Right lobe of liver (tissue), 6 donors: ENCODE measurements around the gene RAB31. TPM values are rescaled to one million over a fixed set of nuclear protein-coding genes. Genes with fewer than 3 reads are reported as not detected.

Experiments used
- ATAC-seq, 4 donors: fragments of 200-7000 bp; cut with Tn5 transposase; one replicate each; pipeline ENCODE4 v1.9.1; 2020; ENCODE audit warnings: mild to moderate bottlenecking in 4 of 4, moderate library complexity in 4 of 4
- DNase-seq, 3 donors: peaks; one replicate each; pipeline ENCODE4 v3.0.0-alpha.2; 2020
- H3K27ac ChIP-seq, 3 donors: fragments of 200-600 bp; one replicate each; pipeline ENCODE4 v1.8.0; 2022
- H3K27me3 ChIP-seq, 2 donors: fragments of 200-600 bp; one replicate each; pipeline ENCODE4 v1.8.0; 2022
- H3K36me3 ChIP-seq, 4 donors: fragments of 200-600 bp; sonication (generic) in 1 of 4; one replicate each; pipeline versions ENCODE4 v1.5.1 to v1.8.0; 2017 to 2022; ENCODE audit warnings: control low read depth in 1 of 4
- H3K4me1 ChIP-seq, 4 donors: fragments of 200-600 bp; sonication (generic) in 1 of 4; one replicate each; pipeline versions ENCODE4 v1.5.1 to v1.8.0; 2017 to 2022; ENCODE audit warnings: control low read depth in 1 of 4
- H3K4me3 ChIP-seq, 3 donors: fragments of 200-600 bp; one replicate each; pipeline ENCODE4 v1.8.0; 2022
- H3K9me3 ChIP-seq, 4 donors: fragments of 200-600 bp; sonication (generic) in 1 of 4; one replicate each; pipeline versions ENCODE4 v1.5.1 to v1.8.0; 2017 to 2022; ENCODE audit warnings: control low read depth in 1 of 4
- POLR2A ChIP-seq: fragments of 450-650 bp; IDR thresholded peaks from one replicate; pipeline ENCODE4 v1.6.1; 2017; ENCODE audit warnings: antibody characterized with exemption, mild to moderate bottlenecking
- WGBS: methylation state at CpG from one replicate; pipeline ENCODE4 v1.1.6; 2018; ENCODE audit warnings: low coverage, low lambda C conversion rate; ENCODE audit not compliant: insufficient coverage; ENCODE audit errors: missing lambda C conversion rate; 5-methylcytosine and 5-hydroxymethylcytosine counted together
- intact Hi-C, 2 donors: fragments of 100-400 bp; cut with DNase I; formaldehyde crosslinking; loops; one replicate each; pipeline versions ENCODE4 v1.11.2 to v1.14.1; 2022
- total RNA-seq, 6 experiments: library from RNA; depleted of rRNA in 2 of 6; stranded (reverse); fragments of >200 nt in 2 of 6; fragmentation: NEBNext Ultra II Directional in 3 of 6; extraction: Animal tissue kit (Norgen Biotek cat#: 25700) in 3 of 6; gene quantifications; one replicate each; pipeline versions ENCODE4 v1.1.0 to v1.2.4, GENCODE V29; 2016 to 2023
- TF ChIP-seq, protein P1 (sequence below), 4 donors: fragments of 200-600 bp in 3 of 4; fragments of 450-650 bp in 1 of 4; IDR thresholded peaks; one replicate each; pipeline versions ENCODE4 v1.5.1 to v1.8.0; 2016 to 2022; ENCODE audit warnings: antibody characterized with exemption in 4 of 4, mild to moderate bottlenecking in 2 of 4
- donor health status: DM: no; HTN: yes; CAD: no.
- donor health status: DM: no; HTN: no; CAD: no.
- donor health status: DM: no; HTN: no; CAD: no.
- donor health status: DM: no; HTN: yes; CAD: no.
- donor health status: DM: no; HTN: yes; CAD: no.

Gene RAB31
- total RNA-seq, 6 experiments from 2014 or later = 3.0 to 14.3 (median 5.4) TPM

DNA sequence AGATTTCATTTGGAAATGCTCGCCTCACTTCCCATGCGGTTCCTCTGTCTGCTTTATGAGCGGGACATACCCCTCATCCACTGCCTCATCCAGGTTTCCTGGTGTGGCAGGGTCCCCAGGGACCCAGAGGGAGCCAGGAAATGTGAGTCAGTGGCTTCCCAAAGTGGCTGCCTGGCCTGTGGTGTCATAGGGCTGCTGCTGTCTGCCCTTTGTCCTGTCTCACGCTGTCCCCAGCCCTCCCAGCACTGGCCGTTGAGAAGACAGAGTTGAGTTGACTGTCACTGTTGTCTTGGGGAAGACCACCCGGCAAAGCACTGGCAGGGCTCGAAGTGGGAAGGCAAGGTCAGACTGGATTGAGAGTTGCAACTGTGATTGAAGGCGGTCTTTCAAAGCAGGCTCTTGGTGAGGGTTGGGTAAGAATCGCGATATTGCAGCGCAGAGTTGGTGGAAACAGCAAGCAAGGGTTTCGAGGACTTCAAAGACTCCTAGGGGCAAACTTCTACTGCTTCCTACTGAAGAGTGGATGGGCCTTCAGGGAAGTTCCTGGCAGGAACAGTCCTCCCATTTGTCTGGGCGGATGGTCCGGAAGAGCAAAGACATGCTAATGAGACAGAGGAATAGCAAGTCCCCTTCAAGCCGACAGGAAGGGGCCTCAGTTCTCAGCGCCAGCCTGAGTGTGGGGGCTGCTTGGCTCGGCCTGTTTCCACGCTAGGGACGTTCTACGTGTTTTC lies 33.9 kb downstream of the RAB31 start:
- WGBS = 54% methylated on average over 14 of the region's 20 CpGs
- no peaks in the 10 kb centered on the region for H3K36me3 ChIP-seq
- no peaks in the 10 kb centered on the region for H3K9me3 ChIP-seq
- no peak for DNase-seq
- no peaks in the 10 kb centered on the region for H3K27me3 ChIP-seq
- no peak overlapping the region for H3K4me3 ChIP-seq
- H3K27ac ChIP-seq = peak overlapping the region in 2 of 3 donors; percentile 0 to 10
- TF ChIP-seq, protein P1, sequence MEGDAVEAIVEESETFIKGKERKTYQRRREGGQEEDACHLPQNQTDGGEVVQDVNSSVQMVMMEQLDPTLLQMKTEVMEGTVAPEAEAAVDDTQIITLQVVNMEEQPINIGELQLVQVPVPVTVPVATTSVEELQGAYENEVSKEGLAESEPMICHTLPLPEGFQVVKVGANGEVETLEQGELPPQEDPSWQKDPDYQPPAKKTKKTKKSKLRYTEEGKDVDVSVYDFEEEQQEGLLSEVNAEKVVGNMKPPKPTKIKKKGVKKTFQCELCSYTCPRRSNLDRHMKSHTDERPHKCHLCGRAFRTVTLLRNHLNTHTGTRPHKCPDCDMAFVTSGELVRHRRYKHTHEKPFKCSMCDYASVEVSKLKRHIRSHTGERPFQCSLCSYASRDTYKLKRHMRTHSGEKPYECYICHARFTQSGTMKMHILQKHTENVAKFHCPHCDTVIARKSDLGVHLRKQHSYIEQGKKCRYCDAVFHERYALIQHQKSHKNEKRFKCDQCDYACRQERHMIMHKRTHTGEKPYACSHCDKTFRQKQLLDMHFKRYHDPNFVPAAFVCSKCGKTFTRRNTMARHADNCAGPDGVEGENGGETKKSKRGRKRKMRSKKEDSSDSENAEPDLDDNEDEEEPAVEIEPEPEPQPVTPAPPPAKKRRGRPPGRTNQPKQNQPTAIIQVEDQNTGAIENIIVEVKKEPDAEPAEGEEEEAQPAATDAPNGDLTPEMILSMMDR (IDR thresholded peaks at IDR 0.05) = no peak
- TF ChIP-seq POLR2A = no peak
- ATAC-seq = peak; percentile 12 to 54 (median 46)
- peaks cover 0 to 12% (median 0%) of the 10 kb centered on the region in 4 donors for H3K4me1 ChIP-seq
- intact Hi-C loops = no loop called here

DNA sequence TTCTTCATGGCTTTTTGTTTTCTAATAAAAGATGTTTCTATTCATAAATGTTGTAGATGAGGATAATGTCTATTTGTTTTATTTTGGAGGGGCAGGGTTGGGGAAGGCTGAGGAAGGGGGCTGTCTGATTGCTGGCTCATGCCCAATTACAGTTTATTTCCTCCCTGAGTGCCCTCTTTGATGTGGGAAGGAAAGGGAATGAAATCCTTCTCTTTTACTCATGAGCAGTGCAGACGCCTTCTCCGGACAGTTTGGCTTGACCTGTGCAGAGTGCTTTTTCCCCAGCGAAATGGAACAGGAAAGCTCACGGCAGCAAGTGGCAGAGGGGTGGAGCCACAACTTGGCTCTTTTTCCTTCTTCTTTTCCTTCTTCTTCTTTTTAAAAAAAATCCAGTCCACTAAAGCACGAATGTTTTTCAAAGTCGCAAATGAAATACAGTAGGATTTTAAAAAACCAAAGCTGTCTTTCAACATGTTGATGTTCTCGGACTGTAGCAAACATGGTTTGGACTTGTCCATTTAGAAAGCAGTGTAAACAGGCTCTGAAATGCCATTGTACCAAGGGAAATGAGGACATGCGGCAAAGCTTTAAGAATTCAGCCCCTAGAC lies 34.5 kb downstream of the RAB31 start:
- ATAC-seq = peak; percentile 59 to 78 (median 67)
- peak overlapping the region in 1 of 3 donors; percentile 8 for H3K4me3 ChIP-seq
- WGBS = 9% methylated on average over 8 of the region's 8 CpGs
- no peaks in the 10 kb centered on the region for H3K36me3 ChIP-seq
- H3K27me3 ChIP-seq = no peaks in the 10 kb centered on the region
- DNase-seq = no peak
- peak overlapping the region in 1 of 3 donors; percentile 10 for H3K27ac ChIP-seq
- TF ChIP-seq POLR2A = no peak
- TF ChIP-seq, protein P1 (IDR thresholded peaks at IDR 0.05) = no peak
- peaks cover 0 to 12% (median 0%) of the 10 kb centered on the region in 4 donors for H3K4me1 ChIP-seq
- intact Hi-C loops = no loop called here
- no peaks in the 10 kb centered on the region for H3K9me3 ChIP-seq

DNA sequence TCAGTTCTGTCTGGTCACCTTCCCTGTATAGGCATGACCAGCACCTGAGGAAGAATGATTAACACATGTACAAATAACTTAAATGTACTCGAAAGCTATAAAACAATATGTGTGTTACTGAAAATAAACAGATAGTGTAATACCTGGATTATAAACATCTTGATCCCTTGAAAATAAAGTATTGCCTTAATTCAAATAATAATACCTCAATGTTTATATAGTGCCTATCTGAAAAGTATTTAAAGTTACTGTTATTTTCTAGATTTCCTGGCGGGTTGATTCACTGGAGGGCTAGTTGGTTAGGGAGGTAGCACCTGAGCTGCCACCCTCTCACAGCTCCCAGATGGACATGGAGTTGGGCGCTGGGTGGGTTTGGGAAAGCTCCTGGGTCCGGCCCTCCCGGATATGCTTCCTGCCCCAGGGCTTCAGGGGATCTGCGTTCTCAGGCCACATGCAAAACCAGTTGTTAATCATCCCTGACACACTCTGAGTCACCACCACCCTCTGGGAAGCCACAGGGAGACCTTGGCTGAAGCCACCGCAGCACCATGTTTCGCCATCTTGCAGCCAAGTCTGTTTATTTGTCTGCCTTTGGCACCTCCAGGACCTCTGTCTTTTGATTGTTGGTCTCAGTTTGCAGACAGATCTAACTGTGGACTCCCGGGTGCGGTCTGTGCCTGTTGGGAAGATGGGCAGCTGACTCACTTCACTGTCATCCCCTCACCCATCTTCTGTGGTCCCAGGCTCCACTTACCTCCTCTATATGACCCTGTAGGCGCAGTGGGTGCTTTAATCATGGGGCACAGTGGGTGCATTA lies 35.3 kb downstream of the RAB31 start:
- no peaks in the 10 kb centered on the region for H3K27me3 ChIP-seq
- TF ChIP-seq POLR2A = no peak
- TF ChIP-seq, protein P1 (IDR thresholded peaks at IDR 0.05) = no peak
- 56% methylated on average over 11 of the region's 11 CpGs for WGBS
- ATAC-seq = peak in 3 of 4 donors; percentile 30 to 70 (median 61)
- H3K4me3 ChIP-seq = peak overlapping the region in 1 of 3 donors; percentile 8
- H3K36me3 ChIP-seq = no peaks in the 10 kb centered on the region
- H3K9me3 ChIP-seq = no peaks in the 10 kb centered on the region
- H3K4me1 ChIP-seq = peaks cover 0 to 12% (median 0%) of the 10 kb centered on the region in 4 donors
- DNase-seq = peak in 1 of 3 donors; percentile 31
- intact Hi-C loops = no loop called here
- H3K27ac ChIP-seq = no peak overlapping the region

DNA sequence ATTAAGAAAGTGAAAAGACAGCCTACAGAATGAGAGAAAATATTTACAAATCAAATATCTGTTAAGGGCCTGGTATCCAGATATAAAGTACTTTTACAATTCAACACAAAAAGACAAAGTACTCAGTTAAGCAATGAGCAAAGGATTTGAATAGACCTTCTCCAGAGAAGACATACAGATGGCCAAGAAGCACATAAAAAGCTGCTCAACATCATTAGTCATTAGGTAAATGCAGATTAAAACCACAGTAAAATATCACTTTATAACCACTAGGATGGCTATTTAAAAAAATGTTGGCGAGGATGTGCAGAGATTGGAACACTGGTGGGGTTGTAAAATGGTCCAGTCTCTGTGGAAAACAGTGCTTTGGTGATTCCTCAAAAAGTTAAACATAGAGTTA lies 38.9 kb downstream of the RAB31 start:
- TF ChIP-seq, protein P1 (IDR thresholded peaks at IDR 0.05) = no peak
- no peak for TF ChIP-seq POLR2A
- H3K4me3 ChIP-seq = no peak overlapping the region
- intact Hi-C loops = no loop called here
- no peaks in the 10 kb centered on the region for H3K9me3 ChIP-seq
- no peak for ATAC-seq
- no peaks in the 10 kb centered on the region for H3K27me3 ChIP-seq
- H3K27ac ChIP-seq = no peak overlapping the region
- no peaks in the 10 kb centered on the region for H3K36me3 ChIP-seq
- H3K4me1 ChIP-seq = peaks cover 0 to 11% (median 0%) of the 10 kb centered on the region in 4 donors
- WGBS = no CpG with 5 or more reads among the region's 1 CpG
- DNase-seq = no peak
